Activated T-helper 17 cell treated with anti-CD3 and anti-CD28 coated beads, Interleukin-2, amount 50 U/mL, for 72 hours (primary cell): ENCODE measurements around the gene KIF21A. TPM values are rescaled to one million over a fixed set of nuclear protein-coding genes. Genes with fewer than 3 reads are reported as not detected.

ENCODE experiments used
- ATAC-seq: fragments of 150-1000 bp; cut with Tn5 transposase; replicated peaks from 2 replicates; pipeline ENCODE4 v1.10.0; 2021; ENCODE audit warnings: mild to moderate bottlenecking, moderate library complexity
- H3K27ac Mint-ChIP-seq: one replicate; pipeline ENCODE4 v1.8.0; 2022; ENCODE audit warnings: mixed read lengths
- H3K27me3 Mint-ChIP-seq: one replicate; pipeline ENCODE4 v1.8.0; 2022; ENCODE audit warnings: mixed read lengths
- H3K36me3 Mint-ChIP-seq: one replicate; pipeline ENCODE4 v1.8.0; 2022; ENCODE audit warnings: low read depth, mild to moderate bottlenecking, mixed read lengths
- H3K4me1 Mint-ChIP-seq: one replicate; pipeline ENCODE4 v1.8.0; 2022; ENCODE audit warnings: mixed read lengths
- H3K4me3 Mint-ChIP-seq: one replicate; pipeline ENCODE4 v1.8.0; 2022; ENCODE audit warnings: mild to moderate bottlenecking, mixed read lengths
- H3K9me3 Mint-ChIP-seq: one replicate; pipeline ENCODE4 v1.8.0; 2022; ENCODE audit warnings: mixed read lengths
- total RNA-seq, 2 donors: library from RNA; stranded (reverse); gene quantifications; one replicate each; pipeline ENCODE4 v1.2.3, GENCODE V29; 2022

Gene KIF21A
- total RNA-seq, 2 donors from 2014 or later = 14.8 to 19.6 TPM

DNA sequence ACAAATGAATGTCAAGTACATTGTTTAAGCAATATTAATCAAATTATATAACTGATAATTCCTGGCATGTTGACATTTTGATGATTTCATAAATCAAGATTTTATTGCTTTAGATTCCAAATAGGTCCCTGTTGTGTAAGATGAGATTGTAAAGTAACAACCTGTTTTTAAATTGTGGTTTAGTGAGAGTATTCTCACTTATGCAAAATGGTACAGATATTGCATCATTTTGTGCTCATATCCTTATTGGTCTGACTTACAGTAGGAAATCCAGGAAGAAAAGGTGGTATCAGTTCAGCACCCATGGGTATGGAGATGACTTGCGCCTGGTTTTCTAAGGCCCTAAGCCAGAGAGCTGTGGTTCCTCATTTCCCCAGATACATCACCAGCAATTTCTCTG is 165.5 kb downstream of the KIF21A start:
- Mint-ChIP-seq H3K36me3 (no peaks in the 10 kb centered on the region), H3K9me3 (no peaks in the 10 kb centered on the region), H3K4me1 (no peaks in the 10 kb centered on the region), H3K4me3 (no peak overlapping the region), H3K27me3 (peaks cover 13% of the 10 kb centered on the region), H3K27ac (no peak overlapping the region)
- no peak for ATAC-seq

DNA sequence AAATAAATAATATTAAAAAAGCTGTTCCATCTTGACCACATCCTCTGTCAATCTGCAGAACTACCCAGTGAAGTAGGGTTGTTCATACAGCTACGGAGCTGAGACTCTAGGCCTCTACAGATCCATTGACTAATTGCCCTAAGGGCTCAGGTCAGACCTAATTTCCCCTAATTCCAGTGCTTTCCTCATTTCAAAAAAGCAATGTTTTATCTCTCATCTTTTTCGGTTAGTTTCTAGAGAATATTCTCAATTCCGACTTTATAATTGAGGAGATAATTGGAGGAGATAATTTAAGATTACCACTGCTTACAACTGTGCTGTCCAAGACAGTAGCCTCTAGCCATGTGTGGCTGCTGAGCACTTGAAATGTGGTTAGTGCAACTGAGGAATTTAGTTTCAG is 167.1 kb downstream of the KIF21A start:
- Mint-ChIP-seq H3K27ac (no peak overlapping the region), H3K36me3 (no peaks in the 10 kb centered on the region), H3K4me1 (no peaks in the 10 kb centered on the region), H3K9me3 (no peaks in the 10 kb centered on the region), H3K27me3 (peaks cover 17% of the 10 kb centered on the region), H3K4me3 (no peak overlapping the region)
- ATAC-seq = no peak

DNA sequence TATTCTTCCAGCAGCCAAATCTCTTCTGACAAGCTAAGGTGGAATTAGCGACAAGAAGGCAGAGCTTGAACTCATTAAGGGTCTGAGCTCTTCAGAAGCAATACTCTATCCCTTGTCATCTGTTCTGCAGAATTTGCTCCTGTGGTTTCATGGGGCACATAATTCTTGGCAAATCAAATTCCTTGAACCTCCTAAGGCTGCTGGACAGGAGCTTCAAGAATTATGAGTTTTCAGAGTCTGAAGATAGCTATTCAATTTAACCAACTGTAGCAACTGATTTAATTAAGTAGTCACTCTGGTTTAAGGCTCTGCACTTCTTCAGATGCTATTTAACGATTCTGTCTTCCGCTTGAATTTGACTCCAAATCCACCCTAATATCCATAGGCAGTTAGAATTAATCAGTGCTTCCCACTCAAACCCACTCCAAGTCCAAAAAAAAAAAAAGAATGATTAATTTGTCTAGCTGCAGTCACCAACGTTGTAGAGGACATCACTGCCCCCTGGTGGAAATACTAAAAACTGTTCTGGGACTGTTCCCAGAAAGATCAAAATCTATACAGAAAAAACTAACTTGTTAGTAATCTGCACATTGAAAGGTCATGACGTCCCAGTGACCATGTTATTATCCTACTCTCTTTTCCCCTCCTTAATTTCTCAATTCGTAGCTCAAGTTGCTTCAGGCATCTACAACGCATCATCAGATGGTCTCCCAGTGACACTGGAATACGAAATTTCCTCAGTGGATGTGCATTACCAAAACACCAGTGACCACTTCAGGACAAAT is 169.9 kb downstream of the KIF21A start:
- Mint-ChIP-seq H3K4me1 (no peaks in the 10 kb centered on the region), H3K27ac (no peak overlapping the region), H3K36me3 (no peaks in the 10 kb centered on the region), H3K9me3 (no peaks in the 10 kb centered on the region), H3K4me3 (no peak overlapping the region), H3K27me3 (peaks cover 17% of the 10 kb centered on the region)
- no peak for ATAC-seq

DNA sequence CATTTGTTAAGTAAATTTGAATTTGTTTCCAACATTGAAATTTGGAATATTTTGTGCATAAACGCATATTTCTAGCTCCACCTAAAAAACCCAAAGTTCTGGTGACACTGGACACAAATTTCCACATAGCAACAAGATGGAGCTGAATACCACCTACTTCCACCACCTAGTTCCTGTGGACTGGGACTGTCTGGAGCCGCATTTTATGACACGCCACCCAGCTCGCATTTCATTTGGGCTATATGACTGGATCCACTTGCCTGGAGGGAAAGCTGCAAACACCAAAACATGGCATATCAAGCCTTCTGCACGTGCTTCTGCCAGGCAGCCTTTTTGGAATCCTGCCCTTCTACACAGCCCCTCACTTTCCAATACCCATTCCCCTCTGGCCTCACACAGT is 173.4 kb downstream of the KIF21A start:
- Mint-ChIP-seq H3K36me3 (no peaks in the 10 kb centered on the region), H3K9me3 (no peaks in the 10 kb centered on the region), H3K27ac (no peak overlapping the region), H3K4me1 (no peaks in the 10 kb centered on the region), H3K27me3 (peaks cover 15% of the 10 kb centered on the region), H3K4me3 (no peak overlapping the region)
- no peak for ATAC-seq

DNA sequence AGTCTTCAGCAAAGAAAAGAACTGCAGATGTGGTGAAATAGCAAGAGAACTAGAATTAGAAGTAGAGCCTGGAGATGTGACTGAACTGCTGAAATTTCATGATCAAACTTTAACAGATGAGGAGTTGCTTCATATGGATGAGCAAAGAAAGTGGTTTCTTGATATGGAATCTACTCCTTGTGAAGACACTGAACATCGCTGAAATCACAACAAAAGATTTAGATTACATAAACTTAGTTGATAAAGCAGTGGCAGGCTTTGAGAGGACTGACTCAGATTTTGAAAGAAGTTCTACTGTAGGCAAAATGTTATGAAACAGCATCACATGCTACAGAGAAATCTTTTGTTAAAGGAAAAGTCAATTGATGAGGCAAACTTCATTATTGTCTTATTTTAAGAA is 175.0 kb downstream of the KIF21A start:
- Mint-ChIP-seq H3K27me3 (peaks cover 8% of the 10 kb centered on the region), H3K27ac (no peak overlapping the region), H3K4me3 (no peak overlapping the region), H3K9me3 (no peaks in the 10 kb centered on the region), H3K36me3 (no peaks in the 10 kb centered on the region), H3K4me1 (no peaks in the 10 kb centered on the region)
- no peak for ATAC-seq

DNA sequence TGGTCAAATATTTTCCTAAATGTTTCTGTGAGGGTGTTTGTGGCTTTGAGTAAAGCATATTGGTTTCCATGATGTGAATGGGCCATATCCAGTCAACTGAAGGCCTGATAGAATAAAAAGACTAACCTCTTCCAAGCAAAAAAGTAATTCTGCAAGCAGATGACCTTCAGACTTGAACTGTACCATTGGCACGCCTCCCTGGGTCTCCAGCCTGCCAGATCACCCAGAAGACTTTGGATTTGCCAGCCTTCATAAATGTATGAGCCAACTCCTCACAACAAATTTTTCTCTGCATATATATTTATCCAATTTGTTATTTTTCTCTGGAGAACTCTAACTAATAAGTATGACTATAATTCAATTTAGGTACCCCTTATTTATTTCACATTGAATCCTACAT is 190.3 kb downstream of the KIF21A start:
- no peak overlapping the region for H3K4me3 Mint-ChIP-seq
- no peaks in the 10 kb centered on the region for H3K36me3 Mint-ChIP-seq
- peaks cover 9% of the 10 kb centered on the region for H3K27me3 Mint-ChIP-seq
- H3K27ac Mint-ChIP-seq = no peak overlapping the region
- ATAC-seq = no peak
- H3K9me3 Mint-ChIP-seq = no peaks in the 10 kb centered on the region
- no peaks in the 10 kb centered on the region for H3K4me1 Mint-ChIP-seq

Other genes starting within 250 kb of the KIF21A start
- gene ABCD2, start 176.7 kb upstream of the KIF21A start, total RNA-seq = 1 to 10 TPM; 3.3 to 3.4 TPM